HG03439 (cell line): ENCODE results near the gene KCNJ9.
A peak's percentile ranks its signal among the peaks of the same experiment; 100 is the strongest.
"Not testable (repeated sequence)": the region's sequence is repeated elsewhere in the genome, so short reads cannot be mapped to it uniquely, and the experiment has no call there.

Experiments
- ATAC-seq: cut with Tn5 transposase; IDR thresholded peaks from one replicate; pipeline ENCODE4 v1.9.1; 2021; ENCODE audit warnings: mild to moderate bottlenecking, moderate library complexity; ENCODE audit not compliant: unreplicated experiment

The KCNJ9 gene

GRCh38 chr1:160081261-160081936 is at the start of gene KCNJ9:
Gene KCNJ9, plus strand, starts transcription at chr1:160081538. Its CDS starts 2,493 bp downstream, at chr1:160084031.
- ATAC-seq, result no peak

- peak; percentile 11 for ATAC-seq
Observed at GRCh38 chr1:160032165-160032820, 49.0 kb upstream of the KCNJ9 start.

DNA sequence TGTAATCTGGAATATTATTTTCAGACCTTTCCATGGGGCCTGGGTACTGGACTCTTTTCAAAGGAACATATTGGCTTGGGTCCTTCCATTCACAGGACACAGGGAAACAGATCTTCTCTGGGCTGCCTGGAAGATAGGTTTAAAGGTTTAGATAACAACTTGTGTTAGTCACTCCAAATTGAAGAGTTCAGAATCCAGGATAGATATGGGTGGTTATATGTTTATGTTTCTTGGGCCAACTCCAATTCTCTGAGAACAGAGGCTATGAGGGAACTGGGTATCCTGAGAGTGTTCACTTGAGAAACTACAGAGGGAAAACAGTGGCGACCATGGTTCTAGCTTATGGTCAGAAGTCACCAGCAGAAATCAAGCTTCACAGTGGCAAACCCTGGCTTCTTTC is 40.9 kb upstream of the KCNJ9 start:
- no peak for ATAC-seq

GRCh38 chr1:160043543-160043942 is 37.8 kb upstream of the KCNJ9 start:
- ATAC-seq, result no peak

DNA sequence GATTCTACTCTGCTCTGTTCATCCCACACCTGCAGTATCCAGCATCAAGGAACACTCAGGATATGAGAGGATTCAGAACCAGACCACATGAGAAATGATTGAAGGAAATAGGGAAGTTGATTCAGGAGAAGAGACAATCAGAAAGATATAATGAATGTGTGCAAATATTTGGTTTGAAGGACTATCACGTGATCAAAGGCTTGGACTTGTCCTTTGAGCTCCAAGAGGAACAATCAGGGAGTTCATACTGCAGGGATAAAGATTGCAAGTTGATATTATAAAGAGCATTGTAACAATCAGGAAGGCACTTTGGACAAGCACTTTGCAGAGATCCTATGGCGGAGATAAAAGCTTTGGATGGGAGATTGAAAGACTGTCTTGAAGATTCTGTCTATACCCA is 35.7 kb upstream of the KCNJ9 start:
- no peak for ATAC-seq

GRCh38 chr1:160046494-160047110 is 34.7 kb upstream of the KCNJ9 start:
- ATAC-seq, result peak; percentile 76

DNA sequence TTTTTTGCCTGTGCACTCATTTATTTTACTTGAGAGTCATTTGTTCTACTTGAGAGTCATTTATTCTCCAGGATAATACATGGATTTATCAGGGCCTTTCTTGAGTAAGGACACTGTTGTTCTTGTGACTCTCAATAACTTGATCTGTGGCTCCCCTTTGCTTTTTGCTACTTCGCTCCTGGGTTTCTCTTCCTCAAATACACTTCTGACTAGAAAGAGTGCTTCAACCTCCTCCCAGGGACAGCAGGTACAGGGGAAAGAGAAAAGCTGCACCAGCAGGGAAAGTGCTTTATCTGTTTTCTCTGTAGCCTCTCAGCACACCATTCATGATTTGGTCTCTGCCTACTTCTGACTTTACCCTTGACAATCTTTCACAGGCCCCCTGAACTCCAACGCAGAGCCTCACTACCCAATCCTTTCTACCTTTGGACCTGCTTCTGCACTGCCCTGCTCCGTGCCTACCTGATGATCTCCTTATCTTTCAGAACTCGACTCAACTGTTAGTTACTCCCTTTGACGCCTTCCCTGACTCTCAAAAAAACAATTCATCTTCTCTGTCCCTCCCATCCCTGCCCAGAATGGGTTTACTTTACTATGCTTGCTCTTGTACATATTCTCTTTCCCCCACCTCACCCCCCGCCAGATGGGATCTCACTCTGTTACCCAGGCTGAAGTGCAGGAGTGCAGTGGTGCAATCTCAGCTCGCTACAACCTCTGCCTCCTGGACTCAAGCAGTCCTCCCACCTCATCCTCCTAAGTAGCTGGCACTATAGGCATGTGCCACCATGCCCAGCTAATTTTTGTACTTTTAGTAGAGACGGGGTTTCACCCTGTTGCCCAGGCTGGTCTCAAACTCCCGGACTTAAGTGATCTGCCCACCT is 34.0 kb upstream of the KCNJ9 start:
- ATAC-seq, result peak; percentile 21

- ATAC-seq, result no peak
Observed at GRCh38 chr1:160048335-160048734, 33.0 kb upstream of the KCNJ9 start.

GRCh38 chr1:160049101-160049500 is 32.2 kb upstream of the KCNJ9 start:
- no peak for ATAC-seq

- not testable (repeated sequence) for ATAC-seq
Observed at GRCh38 chr1:160050182-160050581, 31.2 kb upstream of the KCNJ9 start.

DNA sequence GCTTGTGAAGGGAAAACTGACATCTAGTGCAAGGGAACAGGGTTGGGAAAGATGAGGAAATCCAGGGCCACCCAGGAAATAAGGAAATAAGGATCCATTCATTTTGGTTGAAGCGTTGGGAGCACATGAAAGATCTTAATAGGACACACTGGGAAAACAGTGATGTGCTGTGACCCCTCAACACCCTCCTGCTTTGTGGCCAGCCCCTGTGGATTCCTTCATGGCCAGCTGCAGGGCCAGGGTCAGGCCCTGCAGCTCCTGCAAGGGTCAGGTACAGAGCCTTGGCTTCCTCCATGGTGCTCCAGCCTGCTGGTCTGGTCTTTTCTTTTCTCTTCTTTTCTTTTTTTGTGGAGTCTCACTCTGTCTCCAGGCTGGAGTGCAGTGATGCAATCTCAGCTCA is 30.7 kb upstream of the KCNJ9 start:
- ATAC-seq, result no peak

GRCh38 chr1:160052936-160053335 is 28.4 kb upstream of the KCNJ9 start:
- ATAC-seq, result no peak

DNA sequence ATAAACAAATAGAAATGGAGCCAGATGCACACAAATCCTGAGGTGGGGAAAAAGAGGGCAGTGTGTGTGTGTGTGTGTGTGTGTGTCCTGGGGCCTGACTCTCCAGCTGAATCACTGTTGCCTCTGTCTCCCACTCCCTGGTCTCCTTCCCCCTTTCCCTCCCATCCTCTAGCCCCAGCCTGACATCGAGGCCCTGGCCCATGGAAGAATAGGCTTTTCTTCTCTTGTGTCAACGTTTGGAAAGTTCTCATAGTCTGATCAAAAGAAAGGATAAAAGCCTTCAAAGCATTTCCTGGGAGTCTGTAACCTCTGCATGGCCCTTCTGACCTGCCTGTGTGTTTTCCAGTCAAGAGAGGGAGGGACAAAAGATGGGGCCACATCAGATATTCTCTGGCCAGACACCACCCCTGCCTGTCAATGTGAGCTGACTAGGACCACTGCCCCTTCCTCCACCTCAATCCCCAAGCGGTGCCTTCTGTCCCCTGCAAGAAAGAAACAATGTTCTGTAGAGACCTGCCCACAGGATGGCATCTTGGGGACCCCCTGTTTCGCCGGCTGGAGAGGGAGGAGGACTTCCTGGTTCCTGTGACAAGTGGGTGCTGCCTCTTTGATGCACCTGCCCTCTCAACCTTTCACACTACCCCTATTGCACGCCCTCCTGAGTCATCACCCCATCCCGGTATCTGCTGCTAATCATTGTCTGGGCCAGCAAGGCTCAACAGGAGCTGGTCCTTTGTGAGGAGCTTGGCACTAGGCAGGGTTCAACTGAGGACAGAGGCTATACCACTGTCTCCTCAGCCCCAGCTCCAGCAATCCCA is 27.6 kb upstream of the KCNJ9 start:
- no peak for ATAC-seq

- no peak for ATAC-seq
Observed at GRCh38 chr1:160056648-160057169, 24.6 kb upstream of the KCNJ9 start.

GRCh38 chr1:160058087-160058486 is 23.3 kb upstream of the KCNJ9 start:
- no peak for ATAC-seq

GRCh38 chr1:160061369-160062229 is 19.7 kb upstream of the KCNJ9 start:
- ATAC-seq, result no peak

DNA sequence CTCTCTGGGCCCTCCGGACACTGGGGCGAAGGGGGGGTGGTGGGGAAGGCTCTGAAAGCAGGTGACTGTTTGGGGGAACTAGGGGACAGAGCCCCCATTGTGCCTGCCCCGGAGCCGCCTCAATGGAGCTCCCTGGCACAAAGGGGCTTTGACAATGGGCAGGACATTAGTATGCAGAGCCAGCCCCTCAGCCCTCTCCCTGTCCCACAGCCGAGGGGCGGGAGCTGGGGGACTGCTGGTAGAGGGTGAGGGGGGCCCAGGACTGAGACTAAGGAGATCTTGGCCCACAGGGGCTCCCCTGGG is 19.2 kb upstream of the KCNJ9 start:
- no peak for ATAC-seq

- ATAC-seq, result no peak
Observed at GRCh38 chr1:160063176-160063575, 18.2 kb upstream of the KCNJ9 start.

DNA sequence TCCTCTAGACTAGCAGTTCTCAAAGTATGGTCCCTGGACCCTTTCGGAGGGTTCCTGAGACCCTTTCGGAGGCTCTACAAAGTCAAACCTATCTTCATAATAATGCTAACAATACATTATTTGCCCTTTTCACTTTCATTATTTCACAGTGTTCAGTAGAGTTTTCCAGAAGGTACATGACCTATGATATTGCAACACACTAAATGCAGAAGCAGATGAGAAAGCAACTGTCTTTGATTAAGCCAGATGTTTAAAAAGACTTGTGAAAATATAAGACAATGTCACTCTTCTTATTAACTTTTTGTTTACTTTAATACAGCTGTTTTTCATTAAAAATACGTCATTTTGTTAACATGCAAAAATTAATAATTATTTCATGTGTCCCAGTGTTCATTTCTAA is 17.2 kb upstream of the KCNJ9 start:
- ATAC-seq, result no peak
